GM23338 (cell line): ENCODE results near the gene ANKRD1. TPM values are rescaled to one million over a fixed set of nuclear protein-coding genes. Genes with fewer than 3 reads are reported as not detected.

Experiments
- ATAC-seq: fragments of 200-7000 bp; cut with Tn5 transposase; 3 replicates; pipeline ENCODE4 v1.9.1; 2020
- DNase-seq: peaks from one replicate; pipeline ENCODE4 v3.0.0-alpha.2; 2015; ENCODE audit warnings: low spot score
- H2AFZ ChIP-seq: fragments of 200-600 bp; sonication (generic); 2 replicates; pipeline ENCODE4 v1.8.0; 2016; ENCODE audit warnings: antibody characterized with exemption, mild to moderate bottlenecking, moderate library complexity
- H3F3A ChIP-seq: fragments of 200-600 bp; sonication (generic); replicated peaks from 2 replicates; pipeline ENCODE4 v1.8.0; 2017; ENCODE audit warnings: antibody characterized with exemption, mixed run types, low read depth
- H3K27ac ChIP-seq: fragments of 200-600 bp; sonication (generic); 2 replicates; pipeline ENCODE4 v1.6.1; 2016; ENCODE audit warnings: low read depth
- H3K27me3 ChIP-seq: fragments of 200-600 bp; sonication (generic); 2 replicates; pipeline ENCODE4 v1.8.0; 2016; ENCODE audit warnings: mild to moderate bottlenecking, mixed run types, moderate library complexity; ENCODE audit not compliant: insufficient read depth
- H3K36me3 ChIP-seq: fragments of 200-600 bp; sonication (generic); 2 replicates; pipeline ENCODE4 v1.8.0; 2016; ENCODE audit warnings: mild to moderate bottlenecking; ENCODE audit not compliant: insufficient read depth
- H3K4me1 ChIP-seq: fragments of 200-600 bp; sonication (generic); 2 replicates; pipeline ENCODE4 v1.8.0; 2016; ENCODE audit warnings: mild to moderate bottlenecking, moderate library complexity; ENCODE audit not compliant: insufficient read depth
- H3K4me2 ChIP-seq: fragments of 200-600 bp; sonication (generic); 2 replicates; pipeline ENCODE4 v1.7.1; 2017; ENCODE audit warnings: mixed run types
- H3K4me3 ChIP-seq: fragments of 200-600 bp; sonication (generic); 2 replicates; pipeline ENCODE4 v1.6.1; 2016; ENCODE audit warnings: mixed run types
- H3K79me2 ChIP-seq: fragments of 200-600 bp; sonication (generic); replicated peaks from 2 replicates; pipeline ENCODE4 v1.8.0; 2017; ENCODE audit warnings: mild to moderate bottlenecking; ENCODE audit not compliant: insufficient read depth
- H3K9me2 ChIP-seq: fragments of 200-600 bp; sonication (generic); 2 replicates; pipeline ENCODE4 v1.8.0; 2017; ENCODE audit not compliant: insufficient read depth
- H4K20me1 ChIP-seq: fragments of 200-600 bp; sonication (generic); replicated peaks from 2 replicates; pipeline ENCODE4 v1.8.0; 2017; ENCODE audit warnings: mild to moderate bottlenecking; ENCODE audit not compliant: insufficient read depth
- H3K27ac Mint-ChIP-seq: 2 replicates; pipeline ENCODE4 v1.8.0; 2020; ENCODE audit warnings: inconsistent platforms, mild to moderate bottlenecking, moderate library complexity, mixed read lengths
- H3K27me3 Mint-ChIP-seq: 3 replicates; pipeline ENCODE4 v1.8.0; 2022; ENCODE audit warnings: low read depth, mild to moderate bottlenecking, moderate library complexity, mixed read lengths, inconsistent platforms; ENCODE audit not compliant: insufficient read depth, poor library complexity
- H3K36me3 Mint-ChIP-seq: 3 replicates; pipeline ENCODE4 v1.8.0; 2021; ENCODE audit warnings: low read depth, mild to moderate bottlenecking, inconsistent platforms, moderate library complexity, mixed read lengths
- H3K4me1 Mint-ChIP-seq: 3 replicates; pipeline ENCODE4 v1.8.0; 2020; ENCODE audit warnings: mild to moderate bottlenecking, inconsistent platforms, mixed read lengths
- H3K4me3 Mint-ChIP-seq: 3 replicates; pipeline ENCODE4 v1.8.0; 2021; ENCODE audit warnings: moderate library complexity, mild to moderate bottlenecking, inconsistent platforms, mixed read lengths
- H3K9me3 Mint-ChIP-seq: 3 replicates; pipeline ENCODE4 v1.8.0; 2020; ENCODE audit warnings: moderate library complexity, mild to moderate bottlenecking, inconsistent platforms, mixed read lengths
- CREB1 ChIP-seq: fragments of 250-450 bp; sonication (Bioruptor Pico); IDR thresholded peaks from 2 replicates; pipeline ENCODE4 v1.5.0; 2020; ENCODE audit warnings: low read depth, mild to moderate bottlenecking, moderate library complexity
- EZH2 ChIP-seq: fragments of 200-600 bp; sonication (generic); IDR thresholded peaks from one replicate; pipeline ENCODE4 v1.8.0; 2017; ENCODE audit warnings: antibody characterized with exemption, mild to moderate bottlenecking, low read depth; ENCODE audit not compliant: unreplicated experiment
- EZH2phosphoT487 ChIP-seq: fragments of 200-600 bp; sonication (generic); IDR thresholded peaks from one replicate; pipeline ENCODE4 v1.8.1; 2018; ENCODE audit warnings: antibody characterized with exemption; ENCODE audit not compliant: unreplicated experiment
- JUNB ChIP-seq: IDR thresholded peaks from one replicate; pipeline ENCODE4 v1.6.1; 2016; ENCODE audit warnings: antibody characterized with exemption; ENCODE audit not compliant: unreplicated experiment
- NANOG ChIP-seq: IDR thresholded peaks from 2 replicates; pipeline ENCODE4 v1.6.1; 2016; ENCODE audit warnings: antibody characterized with exemption, borderline replicate concordance
- POLR2AphosphoS5 ChIP-seq: IDR thresholded peaks from 2 replicates; pipeline ENCODE4 v1.6.1; 2016; ENCODE audit warnings: antibody characterized with exemption, low read depth
- STAT1 ChIP-seq: IDR thresholded peaks from one replicate; pipeline ENCODE4 v1.6.1; 2016; ENCODE audit warnings: antibody characterized with exemption; ENCODE audit not compliant: unreplicated experiment
- ZNF331 ChIP-seq: fragments of 250-450 bp; sonication (Bioruptor Pico); IDR thresholded peaks from 2 replicates; pipeline ENCODE4 v1.5.0; 2020; ENCODE audit warnings: low read depth, mild to moderate bottlenecking, moderate library complexity
- polyA plus RNA-seq: library from polyadenylated mRNA; unstranded; fragments of >200 nt; fragmentation: Nextera tagmentation; extraction: Ambion mirVana; gene quantifications from 2 replicates; pipeline ENCODE4 v1.2.1, GENCODE V29; 2016
- total RNA-seq: library from RNA; depleted of rRNA; stranded (reverse); fragments of >200 nt; shearing (Covaris generic); gene quantifications from 2 replicates; pipeline ENCODE4 v1.2.3, GENCODE V29; 2014
- TF ChIP-seq, protein P1 (sequence below): IDR thresholded peaks from 2 replicates; pipeline ENCODE4 v1.6.1; 2016; ENCODE audit warnings: antibody characterized with exemption
- TF ChIP-seq, protein P2 (sequence below): fragments of 250-450 bp; sonication (Bioruptor Pico); IDR thresholded peaks from 2 replicates; pipeline ENCODE4 v1.5.0; 2020; ENCODE audit warnings: mild to moderate bottlenecking, moderate library complexity
- TF ChIP-seq, protein P3 (sequence below): IDR thresholded peaks from one replicate; pipeline ENCODE4 v1.6.1; 2018; ENCODE audit warnings: antibody characterized with exemption; ENCODE audit not compliant: unreplicated experiment
- TF ChIP-seq, protein P4 (sequence below), 2 experiments: fragments of 200-600 bp in 1 of 2; sonication (generic) in 1 of 2; conservative IDR thresholded peaks; 2 replicates each; pipeline versions ENCODE4 v1.5.1 to v1.6.1; 2016 to 2017; ENCODE audit warnings: antibody characterized with exemption in 2 of 2, low read depth in 2 of 2, mild to moderate bottlenecking in 2 of 2, moderate library complexity in 1 of 2

Gene ANKRD1
- total and polyA plus RNA-seq, 2 experiments from 2014 or later: 0.10 TPM; not detected in 1

DNA sequence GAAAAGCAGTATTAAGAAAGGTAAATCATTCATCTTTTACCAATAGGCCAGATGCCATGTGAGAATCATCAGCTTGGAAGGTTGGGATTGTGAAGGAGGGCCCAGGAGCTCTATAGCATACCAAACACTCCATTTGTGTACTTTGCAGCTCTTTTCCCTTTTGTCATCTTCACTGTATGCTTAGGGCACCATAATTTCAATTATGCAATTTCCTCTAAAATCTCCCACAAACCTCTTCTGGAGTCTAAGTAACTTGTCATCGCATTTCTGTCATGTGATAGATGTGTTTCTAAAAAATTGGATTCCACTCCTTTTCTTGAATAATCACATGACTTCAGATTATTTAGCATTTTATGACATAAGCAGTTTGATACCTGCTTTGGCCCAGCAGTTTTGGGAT is 31.3 kb downstream of the ANKRD1 start:
- Mint-ChIP-seq H3K4me1 (peaks cover 2% of the 10 kb centered on the region; the same call in 1 of the 3 replicates), H3K27me3 (peaks cover 2% of the 10 kb centered on the region), H3K4me3 (no peak overlapping the region), H3K36me3 (peaks cover 60% of the 10 kb centered on the region), H3K9me3 (no peaks in the 10 kb centered on the region), H3K27ac (no peak overlapping the region)
- Histone ChIP-seq H3K4me3 (no peak overlapping the region), H3K4me2 (no peak overlapping the region), H3K79me2 (no peaks in the 10 kb centered on the region), H3K27ac (no peak overlapping the region), H3K4me1 (no peaks in the 10 kb centered on the region), H2AFZ (no peak overlapping the region), H3K9me2 (no peaks in the 10 kb centered on the region), H4K20me1 (peaks cover 18% of the 10 kb centered on the region; the same call in 1 of the 2 replicates), H3F3A (no peaks in the 10 kb centered on the region), H3K27me3 (no peaks in the 10 kb centered on the region), H3K36me3 (peaks cover 30% of the 10 kb centered on the region)
- TF ChIP-seq POLR2AphosphoS5 (no peak), NANOG (no peak), JUNB (no peak), EZH2 (no peak), CREB1 (no peak), ZNF331 (CRISPR knock-in tag) (no peak), STAT1 (no peak), EZH2phosphoT487 (no peak)
- TF ChIP-seq, protein P1, sequence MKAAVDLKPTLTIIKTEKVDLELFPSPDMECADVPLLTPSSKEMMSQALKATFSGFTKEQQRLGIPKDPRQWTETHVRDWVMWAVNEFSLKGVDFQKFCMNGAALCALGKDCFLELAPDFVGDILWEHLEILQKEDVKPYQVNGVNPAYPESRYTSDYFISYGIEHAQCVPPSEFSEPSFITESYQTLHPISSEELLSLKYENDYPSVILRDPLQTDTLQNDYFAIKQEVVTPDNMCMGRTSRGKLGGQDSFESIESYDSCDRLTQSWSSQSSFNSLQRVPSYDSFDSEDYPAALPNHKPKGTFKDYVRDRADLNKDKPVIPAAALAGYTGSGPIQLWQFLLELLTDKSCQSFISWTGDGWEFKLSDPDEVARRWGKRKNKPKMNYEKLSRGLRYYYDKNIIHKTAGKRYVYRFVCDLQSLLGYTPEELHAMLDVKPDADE: no peak
- TF ChIP-seq, protein P2, sequence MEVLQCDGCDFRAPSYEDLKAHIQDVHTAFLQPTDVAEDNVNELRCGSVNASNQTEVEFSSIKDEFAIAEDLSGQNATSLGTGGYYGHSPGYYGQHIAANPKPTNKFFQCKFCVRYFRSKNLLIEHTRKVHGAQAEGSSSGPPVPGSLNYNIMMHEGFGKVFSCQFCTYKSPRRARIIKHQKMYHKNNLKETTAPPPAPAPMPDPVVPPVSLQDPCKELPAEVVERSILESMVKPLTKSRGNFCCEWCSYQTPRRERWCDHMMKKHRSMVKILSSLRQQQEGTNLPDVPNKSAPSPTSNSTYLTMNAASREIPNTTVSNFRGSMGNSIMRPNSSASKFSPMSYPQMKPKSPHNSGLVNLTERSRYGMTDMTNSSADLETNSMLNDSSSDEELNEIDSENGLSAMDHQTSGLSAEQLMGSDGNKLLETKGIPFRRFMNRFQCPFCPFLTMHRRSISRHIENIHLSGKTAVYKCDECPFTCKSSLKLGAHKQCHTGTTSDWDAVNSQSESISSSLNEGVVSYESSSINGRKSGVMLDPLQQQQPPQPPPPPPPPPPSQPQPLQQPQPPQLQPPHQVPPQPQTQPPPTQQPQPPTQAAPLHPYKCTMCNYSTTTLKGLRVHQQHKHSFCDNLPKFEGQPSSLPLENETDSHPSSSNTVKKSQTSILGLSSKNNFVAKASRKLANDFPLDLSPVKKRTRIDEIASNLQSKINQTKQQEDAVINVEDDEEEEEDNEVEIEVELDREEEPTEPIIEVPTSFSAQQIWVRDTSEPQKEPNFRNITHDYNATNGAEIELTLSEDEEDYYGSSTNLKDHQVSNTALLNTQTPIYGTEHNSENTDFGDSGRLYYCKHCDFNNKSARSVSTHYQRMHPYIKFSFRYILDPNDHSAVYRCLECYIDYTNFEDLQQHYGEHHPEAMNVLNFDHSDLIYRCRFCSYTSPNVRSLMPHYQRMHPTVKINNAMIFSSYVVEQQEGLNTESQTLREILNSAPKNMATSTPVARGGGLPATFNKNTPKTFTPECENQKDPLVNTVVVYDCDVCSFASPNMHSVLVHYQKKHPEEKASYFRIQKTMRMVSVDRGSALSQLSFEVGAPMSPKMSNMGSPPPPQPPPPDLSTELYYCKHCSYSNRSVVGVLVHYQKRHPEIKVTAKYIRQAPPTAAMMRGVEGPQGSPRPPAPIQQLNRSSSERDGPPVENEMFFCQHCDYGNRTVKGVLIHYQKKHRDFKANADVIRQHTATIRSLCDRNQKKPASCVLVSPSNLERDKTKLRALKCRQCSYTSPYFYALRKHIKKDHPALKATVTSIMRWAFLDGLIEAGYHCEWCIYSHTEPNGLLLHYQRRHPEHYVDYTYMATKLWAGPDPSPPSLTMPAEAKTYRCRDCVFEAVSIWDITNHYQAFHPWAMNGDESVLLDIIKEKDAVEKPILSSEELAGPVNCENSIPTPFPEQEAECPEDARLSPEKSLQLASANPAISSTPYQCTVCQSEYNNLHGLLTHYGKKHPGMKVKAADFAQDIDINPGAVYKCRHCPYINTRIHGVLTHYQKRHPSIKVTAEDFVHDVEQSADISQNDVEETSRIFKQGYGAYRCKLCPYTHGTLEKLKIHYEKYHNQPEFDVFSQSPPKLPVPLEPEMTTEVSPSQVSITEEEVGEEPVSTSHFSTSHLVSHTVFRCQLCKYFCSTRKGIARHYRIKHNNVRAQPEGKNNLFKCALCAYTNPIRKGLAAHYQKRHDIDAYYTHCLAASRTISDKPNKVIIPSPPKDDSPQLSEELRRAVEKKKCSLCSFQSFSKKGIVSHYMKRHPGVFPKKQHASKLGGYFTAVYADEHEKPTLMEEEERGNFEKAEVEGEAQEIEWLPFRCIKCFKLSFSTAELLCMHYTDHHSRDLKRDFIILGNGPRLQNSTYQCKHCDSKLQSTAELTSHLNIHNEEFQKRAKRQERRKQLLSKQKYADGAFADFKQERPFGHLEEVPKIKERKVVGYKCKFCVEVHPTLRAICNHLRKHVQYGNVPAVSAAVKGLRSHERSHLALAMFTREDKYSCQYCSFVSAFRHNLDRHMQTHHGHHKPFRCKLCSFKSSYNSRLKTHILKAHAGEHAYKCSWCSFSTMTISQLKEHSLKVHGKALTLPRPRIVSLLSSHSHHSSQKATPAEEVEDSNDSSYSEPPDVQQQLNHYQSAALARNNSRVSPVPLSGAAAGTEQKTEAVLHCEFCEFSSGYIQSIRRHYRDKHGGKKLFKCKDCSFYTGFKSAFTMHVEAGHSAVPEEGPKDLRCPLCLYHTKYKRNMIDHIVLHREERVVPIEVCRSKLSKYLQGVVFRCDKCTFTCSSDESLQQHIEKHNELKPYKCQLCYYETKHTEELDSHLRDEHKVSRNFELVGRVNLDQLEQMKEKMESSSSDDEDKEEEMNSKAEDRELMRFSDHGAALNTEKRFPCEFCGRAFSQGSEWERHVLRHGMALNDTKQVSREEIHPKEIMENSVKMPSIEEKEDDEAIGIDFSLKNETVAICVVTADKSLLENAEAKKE (CRISPR knock-in tag): no peak
- TF ChIP-seq, protein P3, sequence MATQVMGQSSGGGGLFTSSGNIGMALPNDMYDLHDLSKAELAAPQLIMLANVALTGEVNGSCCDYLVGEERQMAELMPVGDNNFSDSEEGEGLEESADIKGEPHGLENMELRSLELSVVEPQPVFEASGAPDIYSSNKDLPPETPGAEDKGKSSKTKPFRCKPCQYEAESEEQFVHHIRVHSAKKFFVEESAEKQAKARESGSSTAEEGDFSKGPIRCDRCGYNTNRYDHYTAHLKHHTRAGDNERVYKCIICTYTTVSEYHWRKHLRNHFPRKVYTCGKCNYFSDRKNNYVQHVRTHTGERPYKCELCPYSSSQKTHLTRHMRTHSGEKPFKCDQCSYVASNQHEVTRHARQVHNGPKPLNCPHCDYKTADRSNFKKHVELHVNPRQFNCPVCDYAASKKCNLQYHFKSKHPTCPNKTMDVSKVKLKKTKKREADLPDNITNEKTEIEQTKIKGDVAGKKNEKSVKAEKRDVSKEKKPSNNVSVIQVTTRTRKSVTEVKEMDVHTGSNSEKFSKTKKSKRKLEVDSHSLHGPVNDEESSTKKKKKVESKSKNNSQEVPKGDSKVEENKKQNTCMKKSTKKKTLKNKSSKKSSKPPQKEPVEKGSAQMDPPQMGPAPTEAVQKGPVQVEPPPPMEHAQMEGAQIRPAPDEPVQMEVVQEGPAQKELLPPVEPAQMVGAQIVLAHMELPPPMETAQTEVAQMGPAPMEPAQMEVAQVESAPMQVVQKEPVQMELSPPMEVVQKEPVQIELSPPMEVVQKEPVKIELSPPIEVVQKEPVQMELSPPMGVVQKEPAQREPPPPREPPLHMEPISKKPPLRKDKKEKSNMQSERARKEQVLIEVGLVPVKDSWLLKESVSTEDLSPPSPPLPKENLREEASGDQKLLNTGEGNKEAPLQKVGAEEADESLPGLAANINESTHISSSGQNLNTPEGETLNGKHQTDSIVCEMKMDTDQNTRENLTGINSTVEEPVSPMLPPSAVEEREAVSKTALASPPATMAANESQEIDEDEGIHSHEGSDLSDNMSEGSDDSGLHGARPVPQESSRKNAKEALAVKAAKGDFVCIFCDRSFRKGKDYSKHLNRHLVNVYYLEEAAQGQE: no peak
- TF ChIP-seq, protein P4, sequence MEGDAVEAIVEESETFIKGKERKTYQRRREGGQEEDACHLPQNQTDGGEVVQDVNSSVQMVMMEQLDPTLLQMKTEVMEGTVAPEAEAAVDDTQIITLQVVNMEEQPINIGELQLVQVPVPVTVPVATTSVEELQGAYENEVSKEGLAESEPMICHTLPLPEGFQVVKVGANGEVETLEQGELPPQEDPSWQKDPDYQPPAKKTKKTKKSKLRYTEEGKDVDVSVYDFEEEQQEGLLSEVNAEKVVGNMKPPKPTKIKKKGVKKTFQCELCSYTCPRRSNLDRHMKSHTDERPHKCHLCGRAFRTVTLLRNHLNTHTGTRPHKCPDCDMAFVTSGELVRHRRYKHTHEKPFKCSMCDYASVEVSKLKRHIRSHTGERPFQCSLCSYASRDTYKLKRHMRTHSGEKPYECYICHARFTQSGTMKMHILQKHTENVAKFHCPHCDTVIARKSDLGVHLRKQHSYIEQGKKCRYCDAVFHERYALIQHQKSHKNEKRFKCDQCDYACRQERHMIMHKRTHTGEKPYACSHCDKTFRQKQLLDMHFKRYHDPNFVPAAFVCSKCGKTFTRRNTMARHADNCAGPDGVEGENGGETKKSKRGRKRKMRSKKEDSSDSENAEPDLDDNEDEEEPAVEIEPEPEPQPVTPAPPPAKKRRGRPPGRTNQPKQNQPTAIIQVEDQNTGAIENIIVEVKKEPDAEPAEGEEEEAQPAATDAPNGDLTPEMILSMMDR (conservative IDR thresholded peaks at IDR 0.05; ENCODE audit: low read depth in 2 of 2): no peak
- DNase-seq (no peak), ATAC-seq (no peak)
